ENCODE data around the gene GCC1. TPM values are rescaled to one million over a fixed set of nuclear protein-coding genes. Genes with fewer than 3 reads are reported as not detected.

Gene GCC1
- total RNA-seq, 1 donor from 2014 or later: 11.2 TPM

DNA sequence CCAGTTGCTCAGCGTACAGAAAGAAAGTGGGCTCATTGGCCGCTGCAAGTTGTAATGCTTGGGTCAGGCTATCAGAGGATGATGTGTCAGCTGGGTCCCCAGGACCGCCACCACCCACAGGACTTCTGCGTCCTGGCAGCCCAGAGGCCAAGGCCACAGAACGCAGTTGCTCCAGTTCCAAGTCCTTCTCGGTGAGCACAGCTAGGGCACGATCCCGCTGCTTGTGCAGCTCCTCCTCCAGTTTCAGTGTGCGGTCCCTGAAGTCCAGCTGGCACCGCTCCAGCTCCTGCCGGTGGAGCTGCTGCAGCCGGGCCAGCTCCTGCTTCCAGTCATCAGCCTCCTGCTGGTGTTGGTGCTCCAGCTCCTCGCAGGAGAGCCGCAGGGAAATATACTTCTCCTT, 3.0 kb downstream of the GCC1 start:
- no peak for DNase-seq (ENCODE audit: low spot score in 2 of 2)
- H3K36me3 ChIP-seq: peaks cover 19 to 29% of the 10 kb centered on the region in 2 donors

DNA sequence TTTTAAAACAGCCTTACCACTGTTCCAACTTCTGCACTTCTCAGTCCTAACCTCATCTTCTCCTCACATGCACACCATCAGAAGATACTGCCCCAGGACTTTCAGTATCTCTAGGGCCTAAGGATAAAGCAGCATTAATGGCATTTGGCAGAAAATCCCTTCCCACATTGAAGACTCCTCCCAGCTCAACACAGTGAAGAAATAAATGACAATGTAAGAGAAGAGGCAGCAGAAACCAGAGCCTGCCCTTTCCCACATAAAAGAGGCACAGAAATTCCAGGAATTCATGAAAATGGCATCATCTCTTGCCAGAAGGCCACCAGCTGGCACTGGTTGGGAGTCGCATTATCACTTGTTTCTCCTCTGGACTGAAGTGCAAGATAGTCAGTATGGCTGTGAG, 3.7 kb downstream of the GCC1 start:
- DNase-seq (ENCODE audit: low spot score in 2 of 2): no peak
- intact Hi-C loops (cut with DNase I): loop anchor here (10.0 kb wide), 1 partner anchor 763 kb away; the partner anchor contains the start of gene RBM28
- no peak for TF ChIP-seq CTCF (IDR thresholded peaks at IDR 0.05)
- no peaks in the 10 kb centered on the region for H3K27me3 ChIP-seq
- H3K9me3 ChIP-seq: no peaks in the 10 kb centered on the region
- peaks cover 6 to 35% of the 10 kb centered on the region in 2 donors for H3K4me1 ChIP-seq
- no peak overlapping the region for H3K4me3 ChIP-seq
- H3K27ac ChIP-seq: no peak overlapping the region
- peaks cover 19 to 29% of the 10 kb centered on the region in 2 donors for H3K36me3 ChIP-seq

More for the DNA sequence above, 3.0 kb downstream of the GCC1 start:
- Histone ChIP-seq H3K4me3 (no peak overlapping the region), H3K9me3 (no peaks in the 10 kb centered on the region), H3K27me3 (no peaks in the 10 kb centered on the region), H3K4me1 (peaks cover 6 to 37% of the 10 kb centered on the region in 2 donors), H3K27ac (no peak overlapping the region)
- no peak for TF ChIP-seq CTCF (IDR thresholded peaks at IDR 0.05)
- intact Hi-C loops (cut with DNase I): loop anchor here (10.0 kb wide), 1 partner anchor 762 kb away; the partner anchor contains the start of gene RBM28

DNA sequence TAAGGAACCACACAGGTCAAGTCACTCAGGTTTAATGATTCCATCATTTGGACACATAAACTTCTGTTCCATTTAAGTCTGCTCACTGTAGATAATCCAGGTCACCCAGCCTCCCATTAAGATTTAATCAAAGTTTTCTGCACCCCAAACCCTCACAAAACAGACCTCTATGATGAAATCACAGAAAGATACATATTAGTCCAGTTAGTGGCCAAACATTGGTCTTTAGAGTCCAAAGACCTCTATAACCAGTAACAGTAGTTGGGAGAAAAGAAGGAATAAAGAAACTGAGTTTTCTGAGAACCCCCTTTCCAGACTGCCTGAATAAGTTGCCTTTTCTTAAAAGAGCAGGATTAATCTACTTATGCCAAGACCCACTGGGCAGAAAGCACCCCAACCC, 4.8 kb downstream of the GCC1 start:
- intact Hi-C loops (cut with DNase I): loop anchor here (10.0 kb wide), 1 partner anchor 764 kb away; the partner anchor contains the start of gene RBM28

GRCh38 chr7:127578711-127579275, 6.6 kb downstream of the GCC1 start:
- DNase-seq (ENCODE audit: low spot score in 2 of 2): no peak
- Histone ChIP-seq H3K27ac (peak overlapping the region; percentile 10 to 26), H3K9me3 (no peaks in the 10 kb centered on the region), H3K27me3 (no peaks in the 10 kb centered on the region), H3K36me3 (peaks cover 19 to 31% of the 10 kb centered on the region in 2 donors), H3K4me3 (no peak overlapping the region), H3K4me1 (peaks cover 0 to 28% of the 10 kb centered on the region in 2 donors)
- TF ChIP-seq CTCF (IDR thresholded peaks at IDR 0.05): no peak
- intact Hi-C loops (cut with DNase I): no loop called here

More for the DNA sequence above, 4.8 kb downstream of the GCC1 start:
- no peak for TF ChIP-seq CTCF (IDR thresholded peaks at IDR 0.05)
- Histone ChIP-seq H3K27me3 (no peaks in the 10 kb centered on the region), H3K9me3 (no peaks in the 10 kb centered on the region), H3K4me3 (no peak overlapping the region), H3K36me3 (peaks cover 19 to 29% of the 10 kb centered on the region in 2 donors), H3K4me1 (peaks cover 6 to 35% of the 10 kb centered on the region in 2 donors), H3K27ac (no peak overlapping the region)
- no peak for DNase-seq (ENCODE audit: low spot score in 2 of 2)

GRCh38 chr7:127578036-127578684, 7.2 kb downstream of the GCC1 start:
- peaks cover 19 to 30% of the 10 kb centered on the region in 2 donors for H3K36me3 ChIP-seq
- H3K27ac ChIP-seq: peak overlapping the region in 1 of 2 donors; percentile 26
- no peaks in the 10 kb centered on the region for H3K27me3 ChIP-seq
- DNase-seq (ENCODE audit: low spot score in 2 of 2): no peak
- no peak overlapping the region for H3K4me3 ChIP-seq
- intact Hi-C loops (cut with DNase I): no loop called here
- peaks cover 0 to 22% of the 10 kb centered on the region in 2 donors for H3K4me1 ChIP-seq
- no peak for TF ChIP-seq CTCF (IDR thresholded peaks at IDR 0.05)
- H3K9me3 ChIP-seq: no peaks in the 10 kb centered on the region

Data from ascending aorta (tissue), 2 donors.